HepG2 (cell line): ENCODE data around the gene S100A12. TPM values are rescaled to one million over a fixed set of nuclear protein-coding genes. Genes with fewer than 3 reads are reported as not detected.

ENCODE experiments used
- polyA plus RNA-seq, 8 experiments: library from polyadenylated mRNA; depleted of rRNA in 3 of 8; stranded (reverse) in 7 of 8; unstranded in 1 of 8; fragments of >200 nt; fragmentation: Illumina TruSeq in 4 of 8; extraction: Trizol in 4 of 8; gene quantifications; 2 replicates each; pipeline versions ENCODE4 v1.2.1 to v1.2.3, GENCODE V29; 2011 to 2016; ENCODE audit warnings: low read depth in 4 of 8, missing spikeins in 1 of 8, mixed read lengths in 1 of 8; ENCODE audit not compliant: insufficient read depth in 1 of 8
- small RNA-seq, 3 experiments: library from RNA; depleted of rRNA; stranded (forward); fragments of <200 nt; gene quantifications; one replicate each; pipeline ENCODE3, GENCODE V24; 2012; ENCODE audit warnings: low read depth in 2 of 3, low replicate concordance in 1 of 3; ENCODE audit not compliant: insufficient read length in 3 of 3, insufficient read depth in 2 of 3
- total RNA-seq, 5 experiments: library from RNA; depleted of rRNA; stranded (reverse); fragments of >200 nt; fragmentation: Illumina TruSeq; extraction: Trizol; gene quantifications; 2 replicates each; pipeline ENCODE4 v1.2.3, GENCODE V29; 2016; ENCODE audit warnings: low read depth in 1 of 5

The S100A12 gene
- total and polyA plus RNA-seq, 2 of the 13 experiments (the other 11 are each of a cell fraction or from before 2014, with no cell fraction given) = not detected

Small RNAs within 50 kb of the gene (small RNA-seq; reads per million reads assigned to genes)
- gene RNU6-160P (0 reads per million in 3 experiments), gene S100A15A (0 reads per million in 3 experiments)

Other genes starting within 250 kb of the S100A12 start
- gene SPRR2G, start 224.7 kb downstream of the S100A12 start, total RNA-seq (2016; rRNA removed; fragmentation: Illumina TruSeq; extraction: Trizol) = not detected in 2 replicates
- not detected in 2 replicates for gene SPRR2G, start 224.7 kb downstream of the S100A12 start, polyA plus RNA-seq (2011; rRNA removed)
- gene LELP1, start 172.2 kb downstream of the S100A12 start, total RNA-seq (2016; rRNA removed; fragmentation: Illumina TruSeq; extraction: Trizol) = not detected in 2 replicates
- not detected in 2 replicates for gene LELP1, start 172.2 kb downstream of the S100A12 start, polyA plus RNA-seq (2011; rRNA removed)
- not detected in 2 replicates for gene PRR9, start 158.0 kb downstream of the S100A12 start, total RNA-seq (2016; rRNA removed; fragmentation: Illumina TruSeq; extraction: Trizol)
- not detected in 2 replicates for gene PRR9, start 158.0 kb downstream of the S100A12 start, polyA plus RNA-seq (2011; rRNA removed)
- gene LORICRIN, start 115.9 kb downstream of the S100A12 start, total RNA-seq (2016; rRNA removed; fragmentation: Illumina TruSeq; extraction: Trizol) = not detected in 2 replicates
- not detected in 2 replicates for gene LORICRIN, start 115.9 kb downstream of the S100A12 start, polyA plus RNA-seq (2011; rRNA removed)
- gene PGLYRP3, start 62.7 kb downstream of the S100A12 start, total RNA-seq (2016; rRNA removed; fragmentation: Illumina TruSeq; extraction: Trizol) = not detected in 2 replicates
- not detected in 2 replicates for gene PGLYRP3, start 62.7 kb downstream of the S100A12 start, polyA plus RNA-seq (2011; rRNA removed)
- not detected in 2 replicates for gene PGLYRP4, start 26.8 kb downstream of the S100A12 start, total RNA-seq (2016; rRNA removed; fragmentation: Illumina TruSeq; extraction: Trizol)
- gene PGLYRP4, start 26.8 kb downstream of the S100A12 start, polyA plus RNA-seq (2011; rRNA removed) = not detected in 2 replicates
- 0.31 and 1.1 TPM in 2 replicates for gene S100A9, start 17.8 kb downstream of the S100A12 start, total RNA-seq (2016; rRNA removed; fragmentation: Illumina TruSeq; extraction: Trizol)
- 0.61 and 0.69 TPM in 2 replicates for gene S100A9, start 17.8 kb downstream of the S100A12 start, polyA plus RNA-seq (2011; rRNA removed)
- gene S100A8, start 15.5 kb upstream of the S100A12 start, total RNA-seq (2016; rRNA removed; fragmentation: Illumina TruSeq; extraction: Trizol) = not detected in 2 replicates
- not detected in 2 replicates for gene S100A8, start 15.5 kb upstream of the S100A12 start, polyA plus RNA-seq (2011; rRNA removed)
- not detected in 2 replicates for gene S100A7A, start 40.9 kb upstream of the S100A12 start, total RNA-seq (2016; rRNA removed; fragmentation: Illumina TruSeq; extraction: Trizol)
- not detected in 2 replicates for gene S100A7A, start 40.9 kb upstream of the S100A12 start, polyA plus RNA-seq (2011; rRNA removed)
- gene S100A7, start 85.0 kb upstream of the S100A12 start, total RNA-seq (2016; rRNA removed; fragmentation: Illumina TruSeq; extraction: Trizol) = not detected in 2 replicates
- not detected in 2 replicates for gene S100A7, start 85.0 kb upstream of the S100A12 start, polyA plus RNA-seq (2011; rRNA removed)
- 85.0 and 87.3 TPM in 2 replicates for gene S100A6, start 160.4 kb upstream of the S100A12 start, total RNA-seq (2016; rRNA removed; fragmentation: Illumina TruSeq; extraction: Trizol)
- 72.9 and 82.2 TPM in 2 replicates for gene S100A6, start 160.4 kb upstream of the S100A12 start, polyA plus RNA-seq (2011; rRNA removed)
- gene S100A5, start 165.3 kb upstream of the S100A12 start, total RNA-seq (2016; rRNA removed; fragmentation: Illumina TruSeq; extraction: Trizol) = not detected in 2 replicates
- gene S100A5, start 165.3 kb upstream of the S100A12 start, polyA plus RNA-seq (2011; rRNA removed) = not detected in 2 replicates
- 20.2 and 24.5 TPM in 2 replicates for gene S100A4, start 170.2 kb upstream of the S100A12 start, total RNA-seq (2016; rRNA removed; fragmentation: Illumina TruSeq; extraction: Trizol)
- gene S100A4, start 170.2 kb upstream of the S100A12 start, polyA plus RNA-seq (2011; rRNA removed) = 9.6 and 12.9 TPM in 2 replicates
- gene S100A3, start 173.6 kb upstream of the S100A12 start, total RNA-seq (2016; rRNA removed; fragmentation: Illumina TruSeq; extraction: Trizol) = 2.5 and 2.8 TPM in 2 replicates
- 3.6 and 4.5 TPM in 2 replicates for gene S100A3, start 173.6 kb upstream of the S100A12 start, polyA plus RNA-seq (2011; rRNA removed)
- 1.2 and 1.4 TPM in 2 replicates for gene S100A2, start 190.2 kb upstream of the S100A12 start, total RNA-seq (2016; rRNA removed; fragmentation: Illumina TruSeq; extraction: Trizol)
- 1.2 and 1.4 TPM in 2 replicates for gene S100A2, start 190.2 kb upstream of the S100A12 start, polyA plus RNA-seq (2011; rRNA removed)
- 46.0 and 51.2 TPM in 2 replicates for gene S100A16, start 237.5 kb upstream of the S100A12 start, total RNA-seq (2016; rRNA removed; fragmentation: Illumina TruSeq; extraction: Trizol)
- 195 and 203 TPM in 2 replicates for gene S100A16, start 237.5 kb upstream of the S100A12 start, polyA plus RNA-seq (2011; rRNA removed)
- gene S100A14, start 240.7 kb upstream of the S100A12 start, total RNA-seq (2016; rRNA removed; fragmentation: Illumina TruSeq; extraction: Trizol) = 1.4 and 2.0 TPM in 2 replicates
- 7.7 and 10.8 TPM in 2 replicates for gene S100A14, start 240.7 kb upstream of the S100A12 start, polyA plus RNA-seq (2011; rRNA removed)